Activated CD4-positive, alpha-beta T cell treated with anti-CD3 and anti-CD28 coated beads for 24 hours (primary cell): Measurements from ENCODE around the gene MYLK.

Experiments
- DNase-seq, 2 donors: peaks; one replicate each; pipeline ENCODE4 v3.0.0-alpha.2; 2020; ENCODE audit warnings: low read depth in 2 of 2

The MYLK gene

GRCh38 chr3:123821920-123822319 is 62.2 kb downstream of the MYLK start:
- no peak for DNase-seq

- no peak for DNase-seq
Observed at GRCh38 chr3:123819949-123820348, 64.2 kb downstream of the MYLK start.

- DNase-seq, result no peak
Observed at GRCh38 chr3:123818921-123819429, 65.2 kb downstream of the MYLK start.

- no peak for DNase-seq
Observed at GRCh38 chr3:123818324-123818920, 65.7 kb downstream of the MYLK start.

- no peak for DNase-seq
Observed at GRCh38 chr3:123817413-123817812, 66.7 kb downstream of the MYLK start.

- DNase-seq, result no peak
Observed at GRCh38 chr3:123816673-123817207, 67.4 kb downstream of the MYLK start.

GRCh38 chr3:123815981-123816380 is 68.2 kb downstream of the MYLK start:
- DNase-seq, result no peak

GRCh38 chr3:123813876-123814275 is 70.3 kb downstream of the MYLK start:
- DNase-seq, result no peak

GRCh38 chr3:123809597-123809996 is 74.5 kb downstream of the MYLK start:
- no peak for DNase-seq

- DNase-seq, result no peak
Observed at GRCh38 chr3:123808812-123809211, 75.3 kb downstream of the MYLK start.

GRCh38 chr3:123807820-123808219 is 76.3 kb downstream of the MYLK start:
- no peak for DNase-seq

- DNase-seq, result no peak
Observed at GRCh38 chr3:123805504-123805903, 78.6 kb downstream of the MYLK start.

GRCh38 chr3:123805101-123805500 is 79.0 kb downstream of the MYLK start:
- DNase-seq, result no peak

GRCh38 chr3:123804676-123805075 is 79.5 kb downstream of the MYLK start:
- DNase-seq, result no peak

GRCh38 chr3:123803521-123803920 is 80.6 kb downstream of the MYLK start:
- no peak for DNase-seq

- no peak for DNase-seq
Observed at GRCh38 chr3:123802007-123802625, 82.0 kb downstream of the MYLK start.

- no peak for DNase-seq
Observed at GRCh38 chr3:123801474-123801873, 82.7 kb downstream of the MYLK start.

GRCh38 chr3:123800362-123800682 is 83.8 kb downstream of the MYLK start:
- DNase-seq, result no peak

GRCh38 chr3:123799544-123800361 is 84.4 kb downstream of the MYLK start:
- DNase-seq, result no peak

- no peak for DNase-seq
Observed at GRCh38 chr3:123798550-123798949, 85.6 kb downstream of the MYLK start.

- no peak for DNase-seq
Observed at GRCh38 chr3:123795471-123796251, 88.5 kb downstream of the MYLK start.

- no peak for DNase-seq
Observed at GRCh38 chr3:123793425-123793824, 90.7 kb downstream of the MYLK start.
